Naive thymus-derived CD4-positive, alpha-beta T cell (primary cell): ENCODE results near the gene GNAT2. TPM values are rescaled to one million over a fixed set of nuclear protein-coding genes. Genes with fewer than 3 reads are reported as not detected.

Source experiments
- ATAC-seq: fragments of 150-1000 bp; cut with Tn5 transposase; 2 replicates; pipeline ENCODE4 v1.10.0; 2021; ENCODE audit warnings: mild to moderate bottlenecking, moderate library complexity
- CTCF ChIA-PET: fragments of 350-600 bp; sonication (Branson Sonifier 250); formaldehyde crosslinking; loops from one replicate; lab custom pipeline; 2021; ENCODE audit warnings: antibody characterized with exemption; lab: Charles Lee
- POLR2A ChIA-PET: fragments of 350-600 bp; sonication (Branson Sonifier 250); formaldehyde crosslinking; loops from one replicate; lab custom pipeline; 2021; ENCODE audit warnings: antibody characterized with exemption, inconsistent platforms; lab: Charles Lee
- DNase-seq, 9 donors: peaks; one replicate each; pipeline versions ENCODE4 v3.0.0 to v3.0.0-alpha.2; 2020 to 2022; ENCODE audit warnings: mixed read lengths in 1 of 9
- H3K27ac ChIP-seq: one replicate; pipeline ENCODE4 v1.7.0; 2013; ENCODE audit warnings: mild to moderate bottlenecking, low read depth, low read length, moderate library complexity
- H3K27me3 ChIP-seq, 2 donors: one replicate each; pipeline ENCODE4 v1.7.0; 2013; ENCODE audit warnings: low read length in 2 of 2, mild to moderate bottlenecking in 2 of 2, moderate library complexity in 2 of 2; ENCODE audit not compliant: control insufficient read depth in 2 of 2, insufficient read depth in 2 of 2
- H3K36me3 ChIP-seq, 3 experiments: 1 replicate in 2 of 3; 2 replicates in 1 of 3; pipeline ENCODE4 v1.7.0; 2013; ENCODE audit warnings: low read length in 3 of 3, mild to moderate bottlenecking in 3 of 3, moderate library complexity in 1 of 3; ENCODE audit not compliant: insufficient read depth in 3 of 3, control insufficient read depth in 2 of 3
- H3K4me1 ChIP-seq, 2 donors: one replicate each; pipeline ENCODE4 v1.7.0; 2013; ENCODE audit warnings: low read length in 2 of 2, mild to moderate bottlenecking in 2 of 2, moderate library complexity in 1 of 2; ENCODE audit not compliant: control insufficient read depth in 2 of 2, insufficient read depth in 2 of 2
- H3K4me3 ChIP-seq: 2 replicates; pipeline ENCODE4 v1.7.0; 2013; ENCODE audit warnings: mild to moderate bottlenecking, low read length
- H3K9me3 ChIP-seq, 3 experiments: 1 replicate in 2 of 3; 2 replicates in 1 of 3; pipeline ENCODE4 v1.7.0; 2013; ENCODE audit warnings: low read length in 3 of 3; ENCODE audit not compliant: control insufficient read depth in 2 of 3
- H3K27ac Mint-ChIP-seq, 9 donors: one replicate each; pipeline ENCODE4 v1.8.0; 2020 to 2022; ENCODE audit warnings: mixed read lengths in 9 of 9, mild to moderate bottlenecking in 8 of 9, moderate library complexity in 5 of 9, inconsistent platforms in 2 of 9
- H3K27me3 Mint-ChIP-seq, 5 donors: one replicate each; pipeline ENCODE4 v1.8.0; 2021 to 2022; ENCODE audit warnings: mixed read lengths in 5 of 5, mild to moderate bottlenecking in 1 of 5
- H3K36me3 Mint-ChIP-seq, 5 donors: one replicate each; pipeline ENCODE4 v1.8.0; 2020 to 2022; ENCODE audit warnings: mixed read lengths in 5 of 5, mild to moderate bottlenecking in 3 of 5, inconsistent platforms in 1 of 5
- H3K4me1 Mint-ChIP-seq, 7 donors: one replicate each; pipeline ENCODE4 v1.8.0; 2020 to 2022; ENCODE audit warnings: mixed read lengths in 7 of 7, mild to moderate bottlenecking in 3 of 7, inconsistent platforms in 1 of 7
- H3K4me3 Mint-ChIP-seq, 10 donors: one replicate each; pipeline ENCODE4 v1.8.0; 2020 to 2022; ENCODE audit warnings: mild to moderate bottlenecking in 10 of 10, mixed read lengths in 10 of 10, moderate library complexity in 6 of 10, inconsistent platforms in 2 of 10
- H3K9me3 Mint-ChIP-seq, 11 donors: one replicate each; pipeline ENCODE4 v1.8.0; 2020 to 2022; ENCODE audit warnings: mixed read lengths in 11 of 11, mild to moderate bottlenecking in 4 of 11, inconsistent platforms in 1 of 11, moderate library complexity in 1 of 11
- intact Hi-C, 2 donors: fragments of 100-400 bp; cut with micrococcal nuclease; formaldehyde crosslinking; loops; one replicate each; pipeline ENCODE4 v1.15.1; 2023
- polyA plus RNA-seq, 2 donors: library from polyadenylated mRNA; unstranded; fragments of 300-500 nt; fragmentation: Illumina TruSeq; gene quantifications; one replicate each; pipeline ENCODE4 v1.2.3, GENCODE V29; 2021
- total RNA-seq, 6 experiments: library from RNA in 5 of 6; stranded (reverse) in 5 of 6; gene quantifications; 1 replicate in 5 of 6; 2 replicates in 1 of 6; pipeline ENCODE4 v1.2.3 and lab custom pipeline; 2021 to 2026

GNAT2 gene
- total and polyA plus RNA-seq, 7 experiments from 2014 or later = 0.39 TPM; not detected in 6

- Histone ChIP-seq H3K4me3 (no peak overlapping the region), H3K4me1 (peaks cover 0 to 2% of the 10 kb centered on the region in 2 donors), H3K36me3 (peaks cover 0 to 6% (median 3%) of the 10 kb centered on the region in 3 experiments), H3K27me3 (no peaks in the 10 kb centered on the region), H3K27ac (no peak overlapping the region), H3K9me3 (no peaks in the 10 kb centered on the region)
- H3K4me1 Mint-ChIP-seq = peaks cover 8 to 18% (median 18%) of the 10 kb centered on the region in 7 donors
- H3K27me3 Mint-ChIP-seq = no peaks in the 10 kb centered on the region
- intact Hi-C loops = no loop called here
- ChIA-PET CTCF (interaction anchor here (0.7 to 0.8 kb wide), 3 partner anchors 48 to 66 kb away, joined by 3 to 4 read pairs (median 3); no protein-coding TSS in a partner anchor), POLR2A (interaction anchor here (1.8 kb wide), 1 partner anchor 52 kb away, joined by 7 read pairs; no protein-coding TSS in a partner anchor)
- H3K4me3 Mint-ChIP-seq = no peak overlapping the region
- peak overlapping the region in 2 of 9 donors; percentile 6 to 40 for H3K27ac Mint-ChIP-seq
- H3K36me3 Mint-ChIP-seq = peaks cover 0 to 17% (median 7%) of the 10 kb centered on the region in 5 donors
- no peak for DNase-seq
- ATAC-seq = no peak
- H3K9me3 Mint-ChIP-seq = no peaks in the 10 kb centered on the region
Observed at GRCh38 chr1:109598156-109598555, 21.3 kb downstream of the GNAT2 start.

GRCh38 chr1:109595531-109595930 lies 23.9 kb downstream of the GNAT2 start:
- Histone ChIP-seq H3K4me1 (no peaks in the 10 kb centered on the region), H3K27ac (no peak overlapping the region), H3K9me3 (no peaks in the 10 kb centered on the region), H3K27me3 (no peaks in the 10 kb centered on the region), H3K4me3 (no peak overlapping the region), H3K36me3 (peaks cover 0 to 31% (median 13%) of the 10 kb centered on the region in 3 experiments)
- H3K4me1 Mint-ChIP-seq = peaks cover 0 to 8% (median 3%) of the 10 kb centered on the region in 7 donors
- CTCF ChIA-PET = interaction anchor here (1.3 kb wide), 1 partner anchor 44 kb away, joined by 3 read pairs; no protein-coding TSS in a partner anchor
- POLR2A ChIA-PET = interaction anchor here (0.6 kb wide), 2 partner anchors 12 to 21 kb away, joined by 4 read pairs; no protein-coding TSS in a partner anchor
- intact Hi-C loops = no loop called here
- H3K27ac Mint-ChIP-seq = no peak overlapping the region
- H3K36me3 Mint-ChIP-seq = peaks cover 0 to 30% (median 14%) of the 10 kb centered on the region in 5 donors
- H3K4me3 Mint-ChIP-seq = no peak overlapping the region
- H3K27me3 Mint-ChIP-seq = no peaks in the 10 kb centered on the region
- DNase-seq (no peak), ATAC-seq (no peak)
- no peaks in the 10 kb centered on the region for H3K9me3 Mint-ChIP-seq

GRCh38 chr1:109592916-109593315 lies 26.5 kb downstream of the GNAT2 start:
- DNase-seq (no peak), ATAC-seq (no peak)
- peaks cover 0 to 6% (median 0%) of the 10 kb centered on the region in 7 donors for H3K4me1 Mint-ChIP-seq
- H3K4me3 ChIP-seq = no peak overlapping the region
- no peaks in the 10 kb centered on the region for H3K4me1 ChIP-seq
- H3K9me3 Mint-ChIP-seq = no peaks in the 10 kb centered on the region
- no peak overlapping the region for H3K4me3 Mint-ChIP-seq
- peaks cover 0 to 43% (median 24%) of the 10 kb centered on the region in 3 experiments for H3K36me3 ChIP-seq
- H3K36me3 Mint-ChIP-seq = peaks cover 7 to 47% (median 21%) of the 10 kb centered on the region in 5 donors
- H3K27me3 Mint-ChIP-seq = no peaks in the 10 kb centered on the region
- no peaks in the 10 kb centered on the region for H3K9me3 ChIP-seq
- CTCF ChIA-PET = interaction anchor here (0.7 kb wide), 1 partner anchor 12 kb away, joined by 4 read pairs; no protein-coding TSS in a partner anchor
- no peak overlapping the region for H3K27ac Mint-ChIP-seq
- no peaks in the 10 kb centered on the region for H3K27me3 ChIP-seq
- POLR2A ChIA-PET = no interaction called here
- intact Hi-C loops = no loop called here
- H3K27ac ChIP-seq = no peak overlapping the region

GRCh38 chr1:109589679-109590078 lies 29.7 kb downstream of the GNAT2 start:
- H3K9me3 ChIP-seq = no peaks in the 10 kb centered on the region
- ChIA-PET POLR2A (no interaction called here), CTCF (no interaction called here)
- peaks cover 19 to 59% (median 36%) of the 10 kb centered on the region in 5 donors for H3K36me3 Mint-ChIP-seq
- ATAC-seq = no peak
- no peaks in the 10 kb centered on the region for H3K9me3 Mint-ChIP-seq
- no peak overlapping the region for H3K4me3 ChIP-seq
- H3K27ac Mint-ChIP-seq = peak overlapping the region in 2 of 9 donors; percentile 66 to 69
- no peaks in the 10 kb centered on the region for H3K27me3 ChIP-seq
- H3K4me1 Mint-ChIP-seq = peaks cover 0 to 12% (median under 1%) of the 10 kb centered on the region in 7 donors
- H3K27ac ChIP-seq = no peak overlapping the region
- H3K36me3 ChIP-seq = peaks cover 0 to 70% (median 48%) of the 10 kb centered on the region in 3 experiments
- H3K4me3 Mint-ChIP-seq = no peak overlapping the region
- intact Hi-C loops = no loop called here
- no peaks in the 10 kb centered on the region for H3K4me1 ChIP-seq
- H3K27me3 Mint-ChIP-seq = no peaks in the 10 kb centered on the region
- no peak for DNase-seq

- no peak for DNase-seq
- H3K4me1 Mint-ChIP-seq = peaks cover 0 to 12% (median 2%) of the 10 kb centered on the region in 7 donors
- H3K36me3 Mint-ChIP-seq = peaks cover 22 to 62% (median 41%) of the 10 kb centered on the region in 5 donors
- H3K27ac Mint-ChIP-seq = peak overlapping the region in 4 of 9 donors; percentile 5 to 69 (median 16)
- ChIA-PET CTCF (no interaction called here), POLR2A (no interaction called here)
- H3K4me3 ChIP-seq = no peak overlapping the region
- no peaks in the 10 kb centered on the region for H3K27me3 Mint-ChIP-seq
- H3K9me3 ChIP-seq = no peaks in the 10 kb centered on the region
- H3K4me1 ChIP-seq = no peaks in the 10 kb centered on the region
- H3K4me3 Mint-ChIP-seq = no peak overlapping the region
- H3K36me3 ChIP-seq = peaks cover 0 to 75% (median 53%) of the 10 kb centered on the region in 3 experiments
- no peaks in the 10 kb centered on the region for H3K27me3 ChIP-seq
- no peak overlapping the region for H3K27ac ChIP-seq
- intact Hi-C loops = no loop called here
- no peaks in the 10 kb centered on the region for H3K9me3 Mint-ChIP-seq
- ATAC-seq = no peak
Observed at GRCh38 chr1:109589177-109589576, 30.2 kb downstream of the GNAT2 start.

GRCh38 chr1:109586055-109586454 lies 33.4 kb downstream of the GNAT2 start:
- Histone ChIP-seq H3K27me3 (no peaks in the 10 kb centered on the region), H3K27ac (no peak overlapping the region), H3K4me3 (no peak overlapping the region), H3K36me3 (peaks cover 0 to 68% (median 53%) of the 10 kb centered on the region in 3 experiments), H3K4me1 (no peaks in the 10 kb centered on the region), H3K9me3 (no peaks in the 10 kb centered on the region)
- peaks cover 0 to 12% (median 2%) of the 10 kb centered on the region in 7 donors for H3K4me1 Mint-ChIP-seq
- DNase-seq (no peak), ATAC-seq (no peak)
- no peak overlapping the region for H3K27ac Mint-ChIP-seq
- no peaks in the 10 kb centered on the region for H3K9me3 Mint-ChIP-seq
- CTCF ChIA-PET = no interaction called here
- POLR2A ChIA-PET = no interaction called here
- no peak overlapping the region for H3K4me3 Mint-ChIP-seq
- intact Hi-C loops = no loop called here
- no peaks in the 10 kb centered on the region for H3K27me3 Mint-ChIP-seq
- peaks cover 22 to 50% (median 39%) of the 10 kb centered on the region in 5 donors for H3K36me3 Mint-ChIP-seq

GRCh38 chr1:109584766-109585165 lies 34.6 kb downstream of the GNAT2 start:
- H3K4me3 ChIP-seq = no peak overlapping the region
- CTCF ChIA-PET = no interaction called here
- H3K9me3 Mint-ChIP-seq = no peaks in the 10 kb centered on the region

More at GRCh38 chr1:109584766-109585165, 34.6 kb downstream of the GNAT2 start:
- intact Hi-C loops = no loop called here
- ATAC-seq = no peak
- Mint-ChIP-seq H3K27me3 (no peaks in the 10 kb centered on the region), H3K4me3 (no peak overlapping the region), H3K36me3 (peaks cover 22 to 53% (median 39%) of the 10 kb centered on the region in 5 donors), H3K27ac (peak overlapping the region in 2 of 9 donors; percentile 7 to 55), H3K4me1 (peaks cover 0 to 12% (median 2%) of the 10 kb centered on the region in 7 donors)
- POLR2A ChIA-PET = no interaction called here
- H3K4me1 ChIP-seq = no peaks in the 10 kb centered on the region
- H3K27ac ChIP-seq = no peak overlapping the region
- H3K36me3 ChIP-seq = peaks cover 0 to 72% (median 56%) of the 10 kb centered on the region in 3 experiments
- no peak for DNase-seq
- H3K27me3 ChIP-seq = no peaks in the 10 kb centered on the region
- H3K9me3 ChIP-seq = no peaks in the 10 kb centered on the region
